Erythroblast (primary cell): ENCODE results near the gene SLC25A25.

Experiments used
- DNase-seq, 2 experiments: peaks; one replicate each; lab custom pipeline; 2025; lab: John Stamatoyannopoulos, UW
- GATA1 ChIP-seq: IDR thresholded peaks from 2 replicates; pipeline ENCODE4 v1.6.1; 2011; ENCODE audit warnings: low read depth, mild to moderate bottlenecking, control low read depth, low read length, moderate library complexity
- POLR2A ChIP-seq: IDR thresholded peaks from 2 replicates; pipeline ENCODE4 v1.6.1; 2011; ENCODE audit warnings: mild to moderate bottlenecking, low read length

The SLC25A25 gene

GRCh38 chr9:128113526-128114325 lies 45.7 kb downstream of the SLC25A25 start:
- TF ChIP-seq POLR2A (no peak), GATA1 (no peak)
- DNase-seq: no peak

GRCh38 chr9:128114326-128115186 lies 46.5 kb downstream of the SLC25A25 start:
- TF ChIP-seq GATA1: no peak
- TF ChIP-seq POLR2A: no peak
- no peak for DNase-seq

DNA sequence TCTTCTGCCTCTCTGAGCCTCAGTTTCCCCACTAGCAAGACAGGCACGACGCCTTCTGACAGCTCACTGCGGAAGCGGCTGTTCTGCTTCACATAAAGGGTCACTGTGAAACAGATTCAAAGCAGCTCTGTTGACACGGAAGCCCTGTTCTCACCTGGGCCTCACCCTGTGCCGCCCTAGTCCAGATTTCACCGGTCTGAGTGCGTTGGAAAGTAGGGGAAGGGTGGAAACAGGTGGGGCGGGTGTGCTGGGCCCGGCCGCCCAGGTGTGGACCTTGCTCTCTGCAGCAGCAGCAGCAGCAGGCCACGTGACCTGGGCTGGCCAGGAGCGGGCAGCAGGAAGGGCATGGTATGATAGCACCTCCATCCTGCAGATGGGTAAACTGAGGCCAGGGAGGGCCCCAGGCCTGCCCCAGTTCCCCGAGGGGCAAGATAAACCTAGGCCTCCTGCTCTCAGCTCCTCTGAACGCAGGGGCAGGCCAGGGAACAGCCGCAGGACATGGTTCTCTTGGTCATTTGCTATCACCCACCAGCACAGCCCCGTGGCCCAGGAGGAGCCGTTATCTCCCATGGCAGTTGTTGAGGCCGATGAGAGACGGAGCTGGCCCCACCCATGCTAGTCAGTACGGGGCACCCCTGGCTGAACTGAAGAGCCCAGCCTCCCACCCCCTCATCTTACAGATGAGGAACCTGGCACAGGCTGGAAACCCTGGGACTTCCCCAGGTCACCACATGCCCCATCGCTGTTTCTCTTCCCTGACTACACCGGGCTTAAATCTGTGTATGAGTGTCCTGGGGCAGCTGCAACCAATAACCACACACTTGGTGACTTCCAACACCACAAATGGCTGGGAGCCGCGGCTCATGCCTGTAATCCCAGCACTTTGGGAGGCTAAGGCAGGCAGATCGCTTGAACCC lies 47.4 kb downstream of the SLC25A25 start:
- TF ChIP-seq POLR2A: peak; percentile 14
- TF ChIP-seq GATA1: peak; percentile 96

DNA sequence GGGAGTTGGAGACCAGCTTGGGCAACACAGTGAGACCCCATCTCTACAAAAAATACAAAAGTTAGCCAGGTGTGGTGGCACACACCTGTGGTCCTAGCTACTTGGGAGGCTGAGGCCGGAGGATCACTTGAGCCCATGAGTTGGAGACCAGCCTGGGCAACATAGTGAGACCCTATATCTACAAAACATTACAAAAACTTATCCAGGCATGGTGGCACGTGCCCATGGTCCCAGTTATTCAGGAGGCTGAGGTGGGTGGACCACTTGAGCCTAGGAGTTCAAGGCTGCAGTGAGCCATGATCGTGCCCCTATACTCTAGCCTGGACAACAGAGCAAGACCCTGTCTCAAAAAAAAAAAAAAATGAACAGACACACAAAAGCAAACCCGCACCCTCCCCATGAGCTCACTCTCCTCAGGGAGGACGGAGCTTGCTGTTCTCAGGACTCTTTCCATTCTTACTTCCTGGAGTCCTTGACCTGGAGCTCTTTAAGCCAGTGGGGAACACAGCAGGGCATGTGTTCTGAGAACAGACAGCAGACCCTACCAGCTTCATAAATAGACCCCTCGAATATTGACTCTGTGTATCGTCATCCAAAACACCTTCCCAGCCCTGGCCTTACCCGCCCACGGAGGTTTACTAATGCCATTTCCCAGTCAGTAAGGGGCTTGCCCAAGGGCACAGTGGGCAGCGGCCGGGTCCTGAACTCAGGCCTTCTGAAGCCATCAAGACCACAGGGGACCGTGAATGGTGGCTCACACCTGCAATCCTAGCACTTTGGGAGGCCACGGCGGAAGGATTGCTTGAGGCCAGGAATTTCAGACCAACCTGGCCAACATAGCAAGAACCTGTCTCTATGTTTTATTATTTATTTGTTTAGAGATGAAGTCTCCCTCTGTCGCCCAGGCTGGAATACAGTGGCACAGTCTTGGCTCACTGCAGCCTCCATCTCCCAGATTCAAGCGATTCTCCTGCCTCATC lies 48.4 kb downstream of the SLC25A25 start:
- TF ChIP-seq POLR2A (no peak), GATA1 (no peak)
- DNase-seq: no peak

More for the DNA sequence above, 47.4 kb downstream of the SLC25A25 start:
- peak; percentile 98 to 100 for DNase-seq

- no peak for TF ChIP-seq GATA1
- no peak for TF ChIP-seq POLR2A
- peak; percentile 92 to 97 for DNase-seq
Measured at GRCh38 chr9:128117613-128118471, 49.8 kb downstream of the SLC25A25 start.

- DNase-seq: no peak
- TF ChIP-seq POLR2A (no peak), GATA1 (no peak)
Measured at GRCh38 chr9:128118472-128118857, 50.4 kb downstream of the SLC25A25 start.

DNA sequence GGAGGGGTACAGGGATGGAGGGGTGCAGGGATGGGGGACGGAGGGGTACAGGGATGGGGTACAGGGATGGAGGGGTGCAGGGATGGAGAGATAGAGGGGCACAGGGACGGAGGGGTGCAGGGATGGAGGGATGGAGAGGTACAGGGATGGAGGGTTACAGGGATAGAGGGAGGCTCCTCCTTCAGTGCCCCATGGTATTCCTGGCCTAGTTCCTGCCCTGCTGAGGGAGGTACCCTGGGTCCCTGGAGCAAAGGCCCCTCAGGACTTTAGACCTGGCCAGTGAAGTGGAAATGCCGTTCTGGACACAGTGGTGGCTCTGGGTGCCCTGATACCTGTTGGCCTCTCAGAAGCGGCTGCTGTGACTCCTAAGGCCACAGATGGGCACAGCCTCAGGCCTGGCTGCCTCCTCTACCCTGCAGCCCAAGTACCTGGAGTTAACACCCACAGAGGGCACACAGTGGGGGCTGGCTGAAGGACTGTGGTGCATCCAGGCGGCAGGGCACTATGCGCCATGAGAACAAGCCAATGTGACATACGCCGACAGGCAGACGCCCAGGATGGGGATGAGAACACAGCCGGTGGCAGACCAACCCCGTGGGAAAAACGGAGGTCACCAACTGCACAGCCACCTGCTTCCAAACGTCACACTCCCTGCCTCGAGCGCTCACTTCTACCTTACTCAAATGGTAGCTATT lies 51.1 kb downstream of the SLC25A25 start:
- DNase-seq: no peak
- TF ChIP-seq POLR2A: no peak
- TF ChIP-seq GATA1: no peak

- DNase-seq: no peak
- TF ChIP-seq POLR2A (no peak), GATA1 (no peak)
Measured at GRCh38 chr9:128120061-128120740, 52.2 kb downstream of the SLC25A25 start.

- no peak for DNase-seq
- TF ChIP-seq GATA1 (no peak), POLR2A (no peak)
Measured at GRCh38 chr9:128120741-128121465, 52.9 kb downstream of the SLC25A25 start.

GRCh38 chr9:128121466-128121810 lies 53.4 kb downstream of the SLC25A25 start:
- DNase-seq: no peak
- TF ChIP-seq POLR2A: no peak
- no peak for TF ChIP-seq GATA1
